Endothelial cell of umbilical vein (primary cell): ENCODE measurements around the gene PALB2. TPM values are rescaled to one million over a fixed set of nuclear protein-coding genes. Genes with fewer than 3 reads are reported as not detected.

Experiments used
- BruUV-seq: library from RNA; stranded (reverse); fragments of 400-500 nt; replicated peaks from 2 replicates; lab custom pipeline; 2021; lab: Mats Ljungman, UMichigan
- CTCF ChIA-PET: fragments of 300-600, 350-600 bp; sonication (Branson Sonifier 250); formaldehyde crosslinking; loops from one replicate; lab custom pipeline; 2021; ENCODE audit warnings: antibody characterized with exemption, inconsistent platforms; lab: Charles Lee
- POLR2A ChIA-PET: fragments of 300-600, 350-600 bp; sonication (Branson Sonifier 250); formaldehyde crosslinking; loops from one replicate; lab custom pipeline; 2021; ENCODE audit warnings: antibody characterized with exemption, inconsistent platforms; lab: Charles Lee
- DNase-seq: peaks from one replicate; pipeline ENCODE4 v3.0.0-alpha.2; 2011; ENCODE audit warnings: low read depth, low spot score
- FAIRE-seq: peaks from 2 replicates; lab custom pipeline; 2011; peaks lifted over from hg19 to GRCh38; lab: Jason Lieb, UNC
- H2AFZ ChIP-seq: 2 replicates; pipeline ENCODE4 v1.6.0; 2012; ENCODE audit warnings: low read depth, low read length, control low read depth, inconsistent platforms
- H3K27ac ChIP-seq: 2 replicates; pipeline ENCODE4 v1.5.1; 2011; ENCODE audit warnings: low read depth, mild to moderate bottlenecking, control low read depth, low read length, moderate library complexity; ENCODE audit not compliant: insufficient read depth
- H3K27me3 ChIP-seq, 2 experiments: 2 replicates each; pipeline versions ENCODE4 v1.6.0 to v1.6.1; 2011; ENCODE audit warnings: low read length in 2 of 2, mixed read lengths in 1 of 2; ENCODE audit not compliant: control insufficient read depth in 2 of 2, insufficient read depth in 2 of 2
- H3K36me3 ChIP-seq, 2 experiments: 2 replicates in 1 of 2; 3 replicates in 1 of 2; pipeline ENCODE4 v1.5.1; 2011; ENCODE audit warnings: low read length in 2 of 2, mild to moderate bottlenecking in 1 of 2, moderate library complexity in 1 of 2; ENCODE audit not compliant: control insufficient read depth in 2 of 2, insufficient read depth in 2 of 2; ENCODE audit errors: extremely low read depth in 1 of 2
- H3K4me1 ChIP-seq: 3 replicates; pipeline ENCODE4 v1.5.1; 2011; ENCODE audit warnings: mild to moderate bottlenecking, low read length; ENCODE audit not compliant: control insufficient read depth, insufficient read depth; ENCODE audit errors: extremely low read depth
- H3K4me2 ChIP-seq: 2 replicates; pipeline ENCODE4 v1.6.1; 2011; ENCODE audit warnings: low read length, control low read depth, mixed read lengths; ENCODE audit not compliant: insufficient read depth
- H3K4me3 ChIP-seq, 3 experiments: fragments of 200-600 bp in 1 of 3; sonication (generic), shearing (Covaris generic) in 1 of 3; replicated peaks in 1 of 3; 2 replicates each; pipeline ENCODE4 v1.5.1; 2011 to 2016; ENCODE audit warnings: control low read depth in 3 of 3, low read length in 3 of 3, mild to moderate bottlenecking in 2 of 3, inconsistent platforms in 1 of 3, low read depth in 1 of 3, moderate library complexity in 1 of 3; ENCODE audit not compliant: insufficient read depth in 1 of 3
- H3K79me2 ChIP-seq: 2 replicates; pipeline ENCODE4 v1.6.0; 2012; ENCODE audit warnings: low read length, inconsistent platforms; ENCODE audit not compliant: control insufficient read depth, insufficient read depth
- H3K9ac ChIP-seq: replicated peaks from 2 replicates; pipeline ENCODE3; 2011; ENCODE audit warnings: low read length, control low read depth; ENCODE audit not compliant: insufficient read depth; ENCODE audit errors: extremely low read depth
- H3K9me1 ChIP-seq: replicated peaks from 3 replicates; pipeline ENCODE4 v1.6.0; 2011; ENCODE audit warnings: mild to moderate bottlenecking, low read length; ENCODE audit not compliant: control insufficient read depth, insufficient read depth; ENCODE audit errors: extremely low read depth
- H3K9me3 ChIP-seq: replicated peaks from 2 replicates; pipeline ENCODE4 v1.5.1; 2012; ENCODE audit warnings: low read length, inconsistent platforms; ENCODE audit not compliant: control insufficient read depth, insufficient read depth
- H4K20me1 ChIP-seq: replicated peaks from 2 replicates; pipeline ENCODE3; 2011; ENCODE audit warnings: mild to moderate bottlenecking, low read length; ENCODE audit not compliant: control insufficient read depth, insufficient read depth; ENCODE audit errors: extremely low read depth
- EZH2 ChIP-seq: IDR thresholded peaks from 2 replicates; pipeline ENCODE4 v1.6.1; 2012; ENCODE audit warnings: borderline replicate concordance, low read depth, mild to moderate bottlenecking, moderate library complexity, low read length, inconsistent platforms; ENCODE audit not compliant: severe bottlenecking
- JUN ChIP-seq: IDR thresholded peaks from 2 replicates; pipeline ENCODE4 v1.6.1; 2011; ENCODE audit warnings: borderline replicate concordance, low read depth; ENCODE audit not compliant: insufficient read length, insufficient read depth
- MYC ChIP-seq: IDR thresholded peaks from one replicate; pipeline ENCODE4 v1.6.1; 2011; ENCODE audit warnings: mild to moderate bottlenecking, low read depth, low read length
- POLR2A ChIP-seq: IDR thresholded peaks from 2 replicates; pipeline ENCODE4 v1.6.1; 2012; ENCODE audit warnings: low read depth, mild to moderate bottlenecking, control low read depth, low read length
- POLR2AphosphoS5 ChIP-seq: IDR thresholded peaks from 2 replicates; pipeline ENCODE4 v1.6.1; 2012; ENCODE audit warnings: low read depth, mild to moderate bottlenecking, control low read depth, low read length, moderate library complexity; ENCODE audit not compliant: insufficient read depth
- dilution Hi-C: fragments of 300-500 bp; cut with MboI; formaldehyde crosslinking; loops from one replicate; pipeline ENCODE4 v1.15.0; 2019; ENCODE audit warnings: low sequenced_read_pairs; ENCODE audit not compliant: extremely low pct_ligation_motif_present
- intact Hi-C: fragments of 100-400 bp; cut with micrococcal nuclease; formaldehyde crosslinking; loops from one replicate; pipeline ENCODE4 v1.10.0; 2022
- polyA plus RNA-seq, 4 experiments: library from polyadenylated mRNA; depleted of rRNA in 3 of 4; stranded (reverse) in 3 of 4; unstranded in 1 of 4; fragments of >200 nt; gene quantifications; 2 replicates each; pipeline versions ENCODE4 v1.2.1 to v1.2.3, GENCODE V29; 2011 to 2012; ENCODE audit warnings: missing spikeins in 1 of 4
- total RNA-seq: library from RNA; stranded (reverse); gene quantifications from 2 replicates; pipeline ENCODE4 v1.2.3, GENCODE V29; 2021

PALB2 gene
- total and polyA plus RNA-seq, 2 donors (not counting 3 experiments of a cell fraction or from before 2014, with no cell fraction given) = 5.1 to 15.6 TPM

GRCh38 chr16:23577493-23577892 lies 63.6 kb downstream of the PALB2 start:
- DNase-seq (no peak), FAIRE-seq (no peak)
- Histone ChIP-seq H3K27ac (no peak overlapping the region), H3K4me1 (peaks cover 2% of the 10 kb centered on the region), H3K27me3 (no peaks in the 10 kb centered on the region), H2AFZ (no peak overlapping the region), H3K9me3 (no peaks in the 10 kb centered on the region), H3K79me2 (no peaks in the 10 kb centered on the region), H4K20me1 (no peaks in the 10 kb centered on the region), H3K9me1 (no peaks in the 10 kb centered on the region), H3K9ac (no peak overlapping the region), H3K4me2 (no peak overlapping the region), H3K36me3 (peaks cover 2 to 19% of the 10 kb centered on the region in 2 experiments), H3K4me3 (no peak overlapping the region)
- dilution Hi-C loops = no loop called here
- ChIA-PET POLR2A (no interaction called here), CTCF (interaction anchor here (1.1 to 1.2 kb wide), 3 partner anchors 10 to 20 kb away, joined by 3 to 4 read pairs (median 3); partner anchors contain the start of genes NDUFAB1 and UBFD1)
- intact Hi-C loops = no loop called here
- no peak for TF ChIP-seq EZH2
- TF ChIP-seq POLR2AphosphoS5 = no peak
- no peak for TF ChIP-seq MYC
- no peak for TF ChIP-seq JUN
- BruUV-seq = no TSS peak

GRCh38 chr16:23575834-23576233 lies 65.3 kb downstream of the PALB2 start:
- Histone ChIP-seq H3K79me2 (no peaks in the 10 kb centered on the region), H3K27me3 (no peaks in the 10 kb centered on the region), H3K9me3 (no peaks in the 10 kb centered on the region), H3K27ac (no peak overlapping the region), H3K4me3 (no peak overlapping the region), H3K9me1 (no peaks in the 10 kb centered on the region), H3K4me2 (no peak overlapping the region), H2AFZ (no peak overlapping the region), H4K20me1 (no peaks in the 10 kb centered on the region), H3K4me1 (peaks cover 2% of the 10 kb centered on the region), H3K9ac (no peak overlapping the region), H3K36me3 (peaks cover 2 to 25% of the 10 kb centered on the region in 2 experiments)
- FAIRE-seq (no peak), DNase-seq (no peak)
- TF ChIP-seq POLR2A = no peak
- POLR2A ChIA-PET = no interaction called here
- intact Hi-C loops = no loop called here
- BruUV-seq = no TSS peak
- dilution Hi-C loops = no loop called here
- CTCF ChIA-PET = no interaction called here
